Mesothelial cell of epicardium (in vitro differentiated cells): ENCODE data around the gene BBS7. TPM values are rescaled to one million over a fixed set of nuclear protein-coding genes. Genes with fewer than 3 reads are reported as not detected.

Experiments used
- DNase-seq, 2 experiments: peaks; one replicate each; pipeline ENCODE4 v3.0.0; 2021; ENCODE audit warnings: low spot score in 2 of 2; ENCODE audit not compliant: unreplicated experiment in 2 of 2
- H3K27ac Mint-ChIP-seq: 2 replicates; pipeline ENCODE4 v1.8.0; 2021; ENCODE audit warnings: mixed read lengths
- H3K27me3 Mint-ChIP-seq: 2 replicates; pipeline ENCODE4 v1.8.0; 2021; ENCODE audit warnings: low read depth, mixed read lengths
- H3K36me3 Mint-ChIP-seq: 2 replicates; pipeline ENCODE4 v1.8.0; 2021; ENCODE audit warnings: mixed read lengths
- H3K4me1 Mint-ChIP-seq: 2 replicates; pipeline ENCODE4 v1.8.0; 2021; ENCODE audit warnings: mixed read lengths
- H3K4me3 Mint-ChIP-seq: 2 replicates; pipeline ENCODE4 v1.8.0; 2021; ENCODE audit warnings: mild to moderate bottlenecking, moderate library complexity, mixed read lengths
- H3K9me3 Mint-ChIP-seq: 2 replicates; pipeline ENCODE4 v1.8.0; 2021; ENCODE audit warnings: mixed read lengths
- total RNA-seq: library from RNA; stranded (reverse); gene quantifications from 3 replicates; pipeline ENCODE4 v1.2.1, GENCODE V29; 2021
- TF ChIP-seq, protein P1 (sequence below): fragments of 200-600 bp; sonication (generic); IDR thresholded peaks from one replicate; pipeline ENCODE4 v1.5.0; 2021; ENCODE audit warnings: antibody characterized with exemption; ENCODE audit not compliant: unreplicated experiment

Gene BBS7
- total RNA-seq, 1 donor from 2014 or later = 21.2 TPM

DNA sequence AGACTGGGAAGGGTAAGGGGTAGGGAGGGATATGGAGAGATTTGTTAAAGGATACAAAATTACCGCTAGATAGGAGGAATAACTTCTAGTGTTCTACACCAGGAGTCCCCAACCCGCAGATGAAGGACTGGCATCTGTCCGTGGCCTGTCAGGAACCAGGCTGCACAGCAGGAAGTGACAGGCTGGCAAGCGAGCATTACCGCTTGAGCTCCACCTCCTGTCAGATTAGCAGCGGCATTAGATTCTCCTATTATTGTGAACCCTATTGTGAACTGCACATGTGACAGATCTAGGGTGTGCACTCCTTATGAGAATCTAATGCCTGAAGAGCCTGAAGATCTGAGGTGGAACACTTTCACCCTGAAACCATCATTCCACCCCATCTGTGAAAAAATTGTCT is 27.9 kb upstream of the BBS7 start:
- H3K4me1 Mint-ChIP-seq = no peaks in the 10 kb centered on the region
- TF ChIP-seq, protein P1, sequence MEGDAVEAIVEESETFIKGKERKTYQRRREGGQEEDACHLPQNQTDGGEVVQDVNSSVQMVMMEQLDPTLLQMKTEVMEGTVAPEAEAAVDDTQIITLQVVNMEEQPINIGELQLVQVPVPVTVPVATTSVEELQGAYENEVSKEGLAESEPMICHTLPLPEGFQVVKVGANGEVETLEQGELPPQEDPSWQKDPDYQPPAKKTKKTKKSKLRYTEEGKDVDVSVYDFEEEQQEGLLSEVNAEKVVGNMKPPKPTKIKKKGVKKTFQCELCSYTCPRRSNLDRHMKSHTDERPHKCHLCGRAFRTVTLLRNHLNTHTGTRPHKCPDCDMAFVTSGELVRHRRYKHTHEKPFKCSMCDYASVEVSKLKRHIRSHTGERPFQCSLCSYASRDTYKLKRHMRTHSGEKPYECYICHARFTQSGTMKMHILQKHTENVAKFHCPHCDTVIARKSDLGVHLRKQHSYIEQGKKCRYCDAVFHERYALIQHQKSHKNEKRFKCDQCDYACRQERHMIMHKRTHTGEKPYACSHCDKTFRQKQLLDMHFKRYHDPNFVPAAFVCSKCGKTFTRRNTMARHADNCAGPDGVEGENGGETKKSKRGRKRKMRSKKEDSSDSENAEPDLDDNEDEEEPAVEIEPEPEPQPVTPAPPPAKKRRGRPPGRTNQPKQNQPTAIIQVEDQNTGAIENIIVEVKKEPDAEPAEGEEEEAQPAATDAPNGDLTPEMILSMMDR = no peak
- DNase-seq = no peak
- H3K9me3 Mint-ChIP-seq = peaks cover 5% of the 10 kb centered on the region
- H3K27ac Mint-ChIP-seq = no peak overlapping the region
- H3K36me3 Mint-ChIP-seq = no peaks in the 10 kb centered on the region
- H3K27me3 Mint-ChIP-seq = peaks cover 50% of the 10 kb centered on the region
- no peak overlapping the region for H3K4me3 Mint-ChIP-seq

DNA sequence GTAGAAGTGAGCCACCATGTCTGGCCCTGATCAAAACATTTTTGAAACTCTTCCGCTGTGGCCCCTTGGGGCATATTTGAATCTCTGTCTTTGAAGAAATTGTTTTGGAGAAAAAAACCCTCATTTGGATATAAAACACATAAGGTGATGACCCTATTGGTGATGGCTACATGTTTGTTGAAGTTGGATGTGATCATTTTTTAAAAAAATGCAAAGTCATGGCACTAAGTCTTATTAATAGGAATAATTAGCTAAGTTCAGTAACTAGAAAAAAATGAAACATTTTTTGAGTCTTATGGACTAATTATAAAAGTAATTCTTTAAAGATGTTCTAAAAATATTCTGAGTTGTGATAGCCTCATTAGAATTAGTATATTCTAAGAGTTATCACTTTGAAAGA is 17.9 kb upstream of the BBS7 start:
- H3K4me1 Mint-ChIP-seq = no peaks in the 10 kb centered on the region
- H3K27ac Mint-ChIP-seq = no peak overlapping the region
- no peak for DNase-seq
- H3K36me3 Mint-ChIP-seq = no peaks in the 10 kb centered on the region
- H3K9me3 Mint-ChIP-seq = peaks cover 11% of the 10 kb centered on the region
- H3K4me3 Mint-ChIP-seq = no peak overlapping the region
- H3K27me3 Mint-ChIP-seq = peaks cover 20% of the 10 kb centered on the region
- TF ChIP-seq, protein P1 = no peak

DNA sequence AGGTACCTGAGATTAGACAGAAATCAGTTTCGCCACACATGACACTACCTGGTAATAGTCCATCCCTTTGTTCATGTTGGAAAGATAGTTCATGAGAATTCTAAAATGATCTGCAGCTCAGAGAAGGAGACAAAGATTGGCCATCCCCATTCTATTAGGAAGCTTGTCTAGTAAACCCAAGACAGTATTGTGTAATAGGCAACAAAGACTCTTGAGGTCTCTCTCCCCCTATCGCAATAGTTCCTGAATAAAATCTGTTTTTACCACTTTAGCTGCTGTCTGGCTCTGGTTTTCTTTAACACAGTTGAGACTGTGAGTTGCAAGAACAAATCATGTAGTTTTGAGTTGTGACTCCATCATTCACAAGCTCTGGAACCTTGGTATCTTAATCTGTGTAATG is 14.8 kb upstream of the BBS7 start:
- peaks cover 26% of the 10 kb centered on the region for H3K27me3 Mint-ChIP-seq
- no peaks in the 10 kb centered on the region for H3K36me3 Mint-ChIP-seq
- no peak overlapping the region for H3K27ac Mint-ChIP-seq

DNA sequence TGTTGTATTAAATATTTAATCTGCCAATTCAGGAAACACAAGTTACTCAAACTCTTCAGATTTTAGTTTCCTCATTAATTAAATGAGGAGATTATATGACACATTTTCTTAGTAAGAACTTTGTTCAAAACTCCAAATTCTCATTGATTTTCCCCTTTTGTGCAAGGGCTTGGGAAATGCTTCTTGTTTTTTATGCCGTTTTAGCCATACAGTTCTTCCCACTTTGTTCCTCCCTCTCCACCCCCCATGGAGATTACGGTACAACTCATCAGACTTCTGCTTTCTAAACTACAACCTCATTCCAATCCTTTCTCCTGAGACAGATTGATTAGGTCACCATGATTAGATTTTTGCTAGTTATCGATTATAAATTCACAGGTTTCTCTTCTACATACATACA is 10.9 kb upstream of the BBS7 start:
- TF ChIP-seq, protein P1 = no peak
- Mint-ChIP-seq H3K27ac (no peak overlapping the region), H3K4me1 (no peaks in the 10 kb centered on the region), H3K4me3 (no peak overlapping the region), H3K9me3 (no peaks in the 10 kb centered on the region), H3K27me3 (peaks cover 35% of the 10 kb centered on the region), H3K36me3 (no peaks in the 10 kb centered on the region)
- no peak for DNase-seq

More for the DNA sequence above, 14.8 kb upstream of the BBS7 start:
- TF ChIP-seq, protein P1 = no peak
- H3K4me3 Mint-ChIP-seq = no peak overlapping the region
- no peak for DNase-seq
- no peaks in the 10 kb centered on the region for H3K4me1 Mint-ChIP-seq
- peaks cover 11% of the 10 kb centered on the region for H3K9me3 Mint-ChIP-seq

DNA sequence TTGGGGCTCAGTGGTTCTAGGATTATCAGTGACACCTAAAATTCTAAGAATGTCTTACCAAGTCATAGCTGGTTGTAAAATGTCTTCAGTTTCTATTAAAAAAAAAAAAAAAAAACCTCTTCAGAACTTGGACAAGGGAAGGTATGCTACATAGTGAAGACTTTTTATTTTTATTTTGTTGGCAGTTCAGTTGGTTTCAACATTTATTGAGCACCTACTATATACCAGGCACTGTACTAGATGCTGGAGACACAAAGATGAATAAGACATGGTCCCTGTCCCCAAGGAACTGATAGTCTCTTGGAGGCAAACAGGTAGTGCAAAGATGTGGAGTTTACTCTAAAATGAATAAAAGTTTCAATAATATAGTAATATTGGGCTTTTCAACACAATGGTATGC is 8.9 kb upstream of the BBS7 start:
- peaks cover 28% of the 10 kb centered on the region for H3K27me3 Mint-ChIP-seq
- no peaks in the 10 kb centered on the region for H3K36me3 Mint-ChIP-seq
- H3K9me3 Mint-ChIP-seq = no peaks in the 10 kb centered on the region
- no peaks in the 10 kb centered on the region for H3K4me1 Mint-ChIP-seq
- H3K27ac Mint-ChIP-seq = no peak overlapping the region
- DNase-seq = no peak
- TF ChIP-seq, protein P1 = no peak
- no peak overlapping the region for H3K4me3 Mint-ChIP-seq

DNA sequence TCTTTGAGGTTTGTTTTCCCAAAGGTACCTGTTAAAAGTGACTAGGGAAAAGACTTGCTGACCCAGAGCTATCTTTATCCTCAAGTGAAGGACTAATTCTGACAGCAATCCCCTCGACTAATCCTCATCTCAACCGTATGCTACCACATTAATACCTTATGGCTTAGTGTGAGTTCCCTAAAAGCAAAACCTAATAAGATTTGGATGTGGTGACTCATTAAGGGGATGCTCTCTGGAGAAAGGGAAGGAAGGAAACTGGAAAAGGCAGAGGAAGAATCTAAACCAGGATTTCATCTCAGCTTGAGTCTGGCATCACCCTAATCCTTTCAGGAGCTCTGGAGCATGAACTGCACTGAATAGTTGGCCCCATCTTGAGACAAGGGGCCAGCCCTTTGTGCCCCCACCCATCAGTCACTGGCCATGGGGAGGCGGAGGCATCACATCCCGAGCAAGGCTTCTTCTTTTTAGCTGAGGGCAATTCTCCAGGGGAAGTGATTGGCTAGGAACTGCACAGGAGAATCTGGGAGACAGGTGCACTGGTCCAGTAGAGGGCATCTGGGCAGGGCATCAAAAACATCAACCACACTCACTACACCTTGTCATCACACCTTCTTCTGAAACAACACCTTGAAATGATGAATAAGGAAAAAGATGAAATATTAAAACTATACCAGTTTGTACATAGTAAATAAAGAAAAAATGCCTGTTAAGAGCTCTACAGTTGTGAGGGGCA is 6.9 kb upstream of the BBS7 start:
- TF ChIP-seq, protein P1 = no peak
- Mint-ChIP-seq H3K9me3 (no peaks in the 10 kb centered on the region), H3K27me3 (peaks cover 25% of the 10 kb centered on the region), H3K36me3 (no peaks in the 10 kb centered on the region), H3K27ac (no peak overlapping the region), H3K4me1 (no peaks in the 10 kb centered on the region), H3K4me3 (no peak overlapping the region)
- no peak for DNase-seq
